ENCODE measurements around the gene TTC34. TPM values are rescaled to one million over a fixed set of nuclear protein-coding genes. Genes with fewer than 3 reads are reported as not detected.
A peak's percentile ranks its signal among the peaks of the same experiment; 100 is the strongest.

TTC34 gene
- total and polyA plus RNA-seq, 10 of the 15 experiments (the other 5 are each of a cell fraction or from before 2014, with no cell fraction given) = 0.03 to 0.49 (median 0.05) TPM; not detected in 2

DNA sequence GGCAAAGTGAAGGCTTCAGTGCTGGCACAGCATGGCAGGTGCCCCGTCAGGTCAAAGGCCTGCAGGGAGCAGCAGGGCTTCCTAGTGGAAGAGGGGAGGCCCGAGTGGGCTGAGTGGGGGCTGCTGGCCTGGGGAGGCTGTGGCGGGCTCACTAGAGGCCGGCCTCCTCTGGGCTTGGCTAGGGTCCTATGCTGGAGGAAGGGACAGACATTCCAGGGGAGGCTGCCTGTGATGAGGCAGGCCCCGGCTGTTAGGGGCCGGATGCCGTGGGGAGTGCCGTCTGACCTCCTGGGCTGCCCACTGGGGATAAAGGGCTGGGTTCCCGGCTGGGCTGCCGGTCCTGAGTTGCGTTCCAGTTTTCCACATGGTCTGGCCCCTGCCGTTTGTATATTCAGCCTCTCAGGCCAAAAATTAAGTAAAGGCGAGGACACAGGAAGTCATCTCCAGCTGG lies 193.8 kb downstream of the TTC34 start (continued):
- TF ChIP-seq, protein P1, sequence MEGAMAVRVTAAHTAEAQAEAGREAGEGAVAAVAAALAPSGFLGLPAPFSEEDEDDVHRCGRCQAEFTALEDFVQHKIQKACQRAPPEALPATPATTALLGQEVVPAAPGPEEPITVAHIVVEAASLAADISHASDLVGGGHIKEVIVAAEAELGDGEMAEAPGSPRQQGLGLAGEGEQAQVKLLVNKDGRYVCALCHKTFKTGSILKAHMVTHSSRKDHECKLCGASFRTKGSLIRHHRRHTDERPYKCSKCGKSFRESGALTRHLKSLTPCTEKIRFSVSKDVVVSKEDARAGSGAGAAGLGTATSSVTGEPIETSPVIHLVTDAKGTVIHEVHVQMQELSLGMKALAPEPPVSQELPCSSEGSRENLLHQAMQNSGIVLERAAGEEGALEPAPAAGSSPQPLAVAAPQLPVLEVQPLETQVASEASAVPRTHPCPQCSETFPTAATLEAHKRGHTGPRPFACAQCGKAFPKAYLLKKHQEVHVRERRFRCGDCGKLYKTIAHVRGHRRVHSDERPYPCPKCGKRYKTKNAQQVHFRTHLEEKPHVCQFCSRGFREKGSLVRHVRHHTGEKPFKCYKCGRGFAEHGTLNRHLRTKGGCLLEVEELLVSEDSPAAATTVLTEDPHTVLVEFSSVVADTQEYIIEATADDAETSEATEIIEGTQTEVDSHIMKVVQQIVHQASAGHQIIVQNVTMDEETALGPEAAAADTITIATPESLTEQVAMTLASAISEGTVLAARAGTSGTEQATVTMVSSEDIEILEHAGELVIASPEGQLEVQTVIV (IDR thresholded peaks at IDR 0.05; ENCODE audit: borderline replicate concordance, partially characterized antibody) = no peak
- TF ChIP-seq RELA (IDR thresholded peaks at IDR 0.05; ENCODE audit: borderline replicate concordance, partially characterized antibody) (no peak), RAD21 (IDR thresholded peaks at IDR 0.05; ENCODE audit: insufficient read depth, low read depth, low read length) (no peak), ZNF207 (IDR thresholded peaks at IDR 0.05; ENCODE audit: borderline replicate concordance) (no peak), FOXK2 (IDR thresholded peaks at IDR 0.05) (no peak), NBN (IDR thresholded peaks at IDR 0.05) (no peak), CHD1 (IDR thresholded peaks at IDR 0.05; ENCODE audit: low read depth, low read length) (no peak), JUNB (IDR thresholded peaks at IDR 0.05) (no peak), NFXL1 (IDR thresholded peaks at IDR 0.05; ENCODE audit: borderline replicate concordance) (no peak), STAT3 (IDR thresholded peaks at IDR 0.05; ENCODE audit: low read depth, low read length) (no peak), ESRRA (IDR thresholded peaks at IDR 0.05; ENCODE audit: low read length) (no peak)

DNA sequence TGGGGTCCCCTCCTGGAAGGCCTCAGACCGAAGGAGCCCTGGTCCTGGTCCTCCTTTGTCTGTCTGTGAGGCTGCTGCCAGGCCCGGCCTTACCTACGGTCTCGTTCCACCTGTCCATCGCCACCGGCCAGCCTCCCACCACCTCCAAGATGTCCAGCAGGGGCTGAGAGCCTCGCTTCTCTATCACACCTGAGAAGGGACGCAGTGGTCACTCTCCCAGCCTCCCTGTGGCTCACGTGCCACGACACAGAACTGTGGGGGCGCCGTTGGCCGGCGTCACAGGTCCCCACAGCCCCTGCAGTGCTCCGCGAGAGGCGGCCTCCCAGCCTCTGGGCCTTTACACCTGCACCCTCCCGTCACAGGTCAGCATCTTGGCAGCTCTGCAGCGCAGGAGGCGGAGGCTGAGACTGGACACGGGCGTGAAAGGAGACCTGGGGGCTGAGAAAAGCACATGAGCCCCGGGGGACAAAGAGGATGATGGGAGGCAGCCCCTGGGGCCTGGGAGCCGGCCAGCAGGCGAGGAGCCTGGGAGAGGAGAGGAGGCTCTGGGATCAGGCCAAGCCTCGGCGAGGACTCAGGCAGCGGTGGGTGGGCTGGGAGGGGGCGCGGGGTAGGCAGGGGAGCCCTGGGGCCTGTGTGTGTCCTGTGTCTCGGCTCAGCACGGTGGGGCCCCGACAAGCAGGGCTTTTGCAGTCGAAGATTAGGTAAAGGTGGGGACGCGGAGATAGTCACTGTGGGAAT lies 194.4 kb downstream of the TTC34 start:
- intact Hi-C loops (cut with micrococcal nuclease; ENCODE audit: unreplicated experiment) = no loop called here
- DNase-seq (ENCODE audit: low read depth, low spot score) (no peak), FAIRE-seq (no peak), ATAC-seq (no peak)
- H3K36me3 ChIP-seq (ENCODE audit: control insufficient read depth in 2 of 2, insufficient read depth in 2 of 2, low read length in 1 of 2) = no peaks in the 10 kb centered on the region
- no peaks in the 10 kb centered on the region for H3K27me3 ChIP-seq (replicated peaks in 1 of 2; ENCODE audit: control insufficient read depth in 2 of 2, insufficient read depth in 2 of 2, low read length in 1 of 2)
- 0 out of 4 replicates have a peak, but pooled peaks of 1 of the 2 experiments have one; percentile 4 for TF ChIP-seq BHLHE40 (IDR thresholded peaks at IDR 0.05; ENCODE audit: borderline replicate concordance in 1 of 2, low read depth in 2 of 2, low read length in 1 of 2)
- TF ChIP-seq RAD51 (IDR thresholded peaks at IDR 0.05) = no peak
- no peak overlapping the region for H3K4me2 ChIP-seq (ENCODE audit: control insufficient read depth, insufficient read depth)
- H3K4me1 ChIP-seq (ENCODE audit: control insufficient read depth, insufficient read depth, low read length) = no peaks in the 10 kb centered on the region
- no peaks in the 10 kb centered on the region for H3K79me2 ChIP-seq (ENCODE audit: control insufficient read depth, insufficient read depth, low read length)
- in situ Hi-C loops (cut with MboI) = no loop called here
- ChIA-PET SMC1A (ENCODE audit: uncharacterized antibody, unreplicated experiment) (no interaction called here), POLR2A (no interaction called here), RAD21 (ENCODE audit: unreplicated experiment) (no interaction called here), CTCF (no interaction called here)
- WGBS (ENCODE audit: insufficient coverage, insufficient replicate concordance, low lambda C conversion rate, missing lambda C conversion rate) = 57% methylated on average over 30 of the region's 36 CpGs
- no peaks in the 10 kb centered on the region for H3K9me3 ChIP-seq (replicated peaks; ENCODE audit: control insufficient read depth, insufficient read depth, low read length)
- H3K9ac ChIP-seq (ENCODE audit: control insufficient read depth, insufficient read depth, low read length) = no peak overlapping the region
- BruUV-seq (replicated peaks) = no TSS peak
- H4K20me1 ChIP-seq (ENCODE audit: control insufficient read depth, insufficient read depth) = no peaks in the 10 kb centered on the region
- H3K4me3 ChIP-seq = no peak overlapping the region
- no peak overlapping the region for H2AFZ ChIP-seq (ENCODE audit: control insufficient read depth, low read depth, low read length)
- H3K27ac ChIP-seq (ENCODE audit: control insufficient read depth, insufficient read depth) = no peak overlapping the region

Measured in GM12878 (cell line).